Measurements from ENCODE around the gene INSYN2B. TPM values are rescaled to one million over a fixed set of nuclear protein-coding genes. Genes with fewer than 3 reads are reported as not detected.

The INSYN2B gene
- total RNA-seq, 2 donors from 2014 or later: not detected

DNA sequence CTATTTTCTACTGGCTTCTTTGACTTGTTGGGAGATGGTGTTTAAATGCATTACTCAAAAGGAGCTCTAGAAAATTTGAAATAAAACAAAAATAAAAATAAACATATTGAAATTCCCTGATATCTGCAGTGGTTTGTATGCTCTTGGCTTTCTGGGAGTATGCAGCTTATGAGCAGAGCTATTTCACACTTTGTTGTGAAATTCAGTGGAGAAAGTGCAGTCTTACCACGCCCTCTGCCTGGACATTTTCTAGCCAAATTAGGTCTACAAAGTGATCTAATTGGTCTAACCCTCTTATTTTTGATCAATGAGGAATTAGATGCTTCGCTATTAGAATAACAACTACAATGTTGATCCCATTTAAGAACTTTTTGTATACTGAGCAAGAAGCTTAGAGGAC lies 66.8 kb downstream of the INSYN2B start:
- no peaks in the 10 kb centered on the region for H3K36me3 ChIP-seq
- TF ChIP-seq, protein P1, sequence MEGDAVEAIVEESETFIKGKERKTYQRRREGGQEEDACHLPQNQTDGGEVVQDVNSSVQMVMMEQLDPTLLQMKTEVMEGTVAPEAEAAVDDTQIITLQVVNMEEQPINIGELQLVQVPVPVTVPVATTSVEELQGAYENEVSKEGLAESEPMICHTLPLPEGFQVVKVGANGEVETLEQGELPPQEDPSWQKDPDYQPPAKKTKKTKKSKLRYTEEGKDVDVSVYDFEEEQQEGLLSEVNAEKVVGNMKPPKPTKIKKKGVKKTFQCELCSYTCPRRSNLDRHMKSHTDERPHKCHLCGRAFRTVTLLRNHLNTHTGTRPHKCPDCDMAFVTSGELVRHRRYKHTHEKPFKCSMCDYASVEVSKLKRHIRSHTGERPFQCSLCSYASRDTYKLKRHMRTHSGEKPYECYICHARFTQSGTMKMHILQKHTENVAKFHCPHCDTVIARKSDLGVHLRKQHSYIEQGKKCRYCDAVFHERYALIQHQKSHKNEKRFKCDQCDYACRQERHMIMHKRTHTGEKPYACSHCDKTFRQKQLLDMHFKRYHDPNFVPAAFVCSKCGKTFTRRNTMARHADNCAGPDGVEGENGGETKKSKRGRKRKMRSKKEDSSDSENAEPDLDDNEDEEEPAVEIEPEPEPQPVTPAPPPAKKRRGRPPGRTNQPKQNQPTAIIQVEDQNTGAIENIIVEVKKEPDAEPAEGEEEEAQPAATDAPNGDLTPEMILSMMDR (IDR thresholded peaks at IDR 0.05): no peak
- no peak for DNase-seq
- no peak overlapping the region for H3K4me3 ChIP-seq
- no peak overlapping the region for H3K9ac ChIP-seq (ENCODE audit: low read depth in 2 of 2, low read length in 2 of 2)
- no peak overlapping the region for H3K27ac ChIP-seq
- H3K4me1 ChIP-seq: no peaks in the 10 kb centered on the region
- intact Hi-C loops (cut with DNase I): no loop called here
- no peaks in the 10 kb centered on the region for H3K27me3 ChIP-seq
- no peaks in the 10 kb centered on the region for H3K9me3 ChIP-seq

DNA sequence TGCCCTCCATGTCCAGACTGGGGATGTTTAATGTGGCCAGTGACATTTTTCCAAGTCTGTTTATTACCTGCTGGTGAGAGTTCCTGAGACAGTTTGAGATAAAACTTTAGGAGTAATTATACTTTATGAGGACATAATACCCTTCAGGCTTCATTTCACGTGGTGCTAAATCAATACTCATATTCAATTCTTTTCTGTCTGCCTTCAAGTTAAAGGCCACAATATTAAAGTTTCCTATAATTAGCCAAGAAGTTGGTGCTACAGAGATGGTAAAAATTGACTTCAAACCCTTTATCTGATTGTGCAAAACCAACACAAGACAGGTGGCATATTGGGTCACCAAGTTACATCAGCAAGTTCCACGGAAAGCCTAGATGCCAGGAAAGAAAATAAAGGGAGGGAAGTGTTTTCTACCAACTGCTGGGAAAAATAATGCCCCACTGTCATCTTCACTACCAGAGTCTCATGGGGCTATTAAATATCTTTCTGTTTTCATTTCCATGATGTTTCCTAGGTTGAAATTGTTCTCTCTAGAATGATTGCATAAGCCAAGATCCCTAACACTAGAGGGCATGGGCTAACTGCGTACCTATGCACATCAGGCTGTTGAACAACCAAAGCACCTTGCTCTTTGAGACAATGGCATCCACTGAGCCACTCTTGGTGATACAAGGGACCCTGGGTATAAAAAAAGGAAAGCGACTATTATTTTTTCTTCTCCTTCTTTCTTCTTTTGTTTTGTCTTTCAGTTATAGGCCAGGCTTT lies 68.7 kb downstream of the INSYN2B start:
- Histone ChIP-seq H3K36me3 (no peaks in the 10 kb centered on the region), H3K4me1 (no peaks in the 10 kb centered on the region), H3K9me3 (no peaks in the 10 kb centered on the region), H3K27me3 (no peaks in the 10 kb centered on the region), H3K4me3 (no peak overlapping the region), H3K27ac (no peak overlapping the region), H3K9ac (ENCODE audit: low read depth in 2 of 2, low read length in 2 of 2) (no peak overlapping the region)
- intact Hi-C loops (cut with DNase I): no loop called here
- TF ChIP-seq, protein P1 (IDR thresholded peaks at IDR 0.05): no peak
- DNase-seq: no peak

DNA sequence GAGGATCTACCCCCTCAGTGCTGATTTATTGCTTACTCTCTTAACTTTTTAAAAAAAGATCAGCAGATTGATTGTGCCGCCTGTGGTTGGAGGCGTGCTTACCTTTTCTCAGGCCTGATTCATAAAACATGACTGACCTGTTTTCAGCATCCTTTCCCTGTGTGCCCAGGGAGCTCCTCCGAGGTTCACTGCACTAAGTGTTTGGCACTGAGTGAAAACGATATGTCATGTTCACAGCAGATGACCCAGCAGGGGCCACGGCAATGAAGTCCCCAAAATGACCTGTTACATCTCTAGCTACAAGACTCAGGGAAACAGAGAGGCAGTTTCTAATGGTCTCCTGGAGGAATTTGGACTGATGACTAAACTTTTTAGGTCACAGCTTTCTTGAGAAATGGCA lies 69.9 kb downstream of the INSYN2B start:
- TF ChIP-seq, protein P1 (IDR thresholded peaks at IDR 0.05): no peak
- Histone ChIP-seq H3K9ac (ENCODE audit: low read depth in 2 of 2, low read length in 2 of 2) (no peak overlapping the region), H3K36me3 (no peaks in the 10 kb centered on the region), H3K27me3 (no peaks in the 10 kb centered on the region), H3K4me1 (no peaks in the 10 kb centered on the region), H3K27ac (no peak overlapping the region), H3K9me3 (no peaks in the 10 kb centered on the region), H3K4me3 (no peak overlapping the region)
- intact Hi-C loops (cut with DNase I): no loop called here
- no peak for DNase-seq

DNA sequence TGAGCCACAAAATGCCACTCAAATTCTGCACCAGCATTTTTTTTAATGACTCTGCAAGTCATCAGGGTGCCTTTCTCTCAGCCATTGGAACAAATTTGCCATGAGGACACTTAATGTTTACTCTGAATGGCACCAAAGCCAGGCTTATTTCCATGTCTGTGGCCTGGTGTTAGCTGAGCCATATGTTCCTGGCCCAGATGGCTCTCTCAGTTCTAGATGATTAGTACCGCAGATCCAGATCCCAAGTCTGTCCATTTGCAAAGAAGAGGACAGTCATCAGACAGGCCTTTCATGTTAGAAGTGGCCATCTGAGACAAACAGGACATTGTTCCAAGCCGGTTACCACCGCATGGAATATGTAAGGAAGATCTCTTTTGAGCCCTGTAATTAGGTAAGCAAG lies 70.3 kb downstream of the INSYN2B start:
- Histone ChIP-seq H3K9ac (ENCODE audit: low read depth in 2 of 2, low read length in 2 of 2) (no peak overlapping the region), H3K27ac (no peak overlapping the region), H3K9me3 (no peaks in the 10 kb centered on the region), H3K4me1 (no peaks in the 10 kb centered on the region), H3K27me3 (no peaks in the 10 kb centered on the region), H3K36me3 (no peaks in the 10 kb centered on the region), H3K4me3 (no peak overlapping the region)
- no peak for DNase-seq
- TF ChIP-seq, protein P1 (IDR thresholded peaks at IDR 0.05): no peak
- intact Hi-C loops (cut with DNase I): no loop called here

DNA sequence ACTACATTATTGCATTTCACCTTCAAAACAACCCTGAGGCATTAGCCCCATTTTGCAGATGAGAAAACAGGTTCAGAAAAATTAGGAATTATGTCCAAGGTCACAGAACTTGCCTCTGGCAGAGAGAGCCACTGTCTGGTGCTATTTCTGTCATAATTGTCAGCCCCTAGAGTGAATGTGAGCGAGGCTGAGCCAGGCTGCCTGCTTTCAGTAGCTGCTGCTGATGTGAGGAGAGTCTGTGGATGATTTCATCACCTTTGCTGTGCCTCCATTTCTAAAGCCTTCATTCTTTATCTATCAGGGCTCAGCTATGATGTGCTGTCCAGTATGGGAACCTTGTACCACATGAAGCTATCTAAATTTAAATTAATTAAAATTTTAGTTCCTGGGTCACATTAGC lies 71.4 kb downstream of the INSYN2B start:
- no peaks in the 10 kb centered on the region for H3K27me3 ChIP-seq
- no peaks in the 10 kb centered on the region for H3K9me3 ChIP-seq
- H3K9ac ChIP-seq (ENCODE audit: low read depth in 2 of 2, low read length in 2 of 2): no peak overlapping the region
- no peak for DNase-seq
- no peaks in the 10 kb centered on the region for H3K4me1 ChIP-seq
- intact Hi-C loops (cut with DNase I): no loop called here
- H3K36me3 ChIP-seq: no peaks in the 10 kb centered on the region
- no peak overlapping the region for H3K27ac ChIP-seq
- no peak overlapping the region for H3K4me3 ChIP-seq
- TF ChIP-seq, protein P1 (IDR thresholded peaks at IDR 0.05): no peak
